Measurements from ENCODE around the gene STAT4.

STAT4 gene

DNA sequence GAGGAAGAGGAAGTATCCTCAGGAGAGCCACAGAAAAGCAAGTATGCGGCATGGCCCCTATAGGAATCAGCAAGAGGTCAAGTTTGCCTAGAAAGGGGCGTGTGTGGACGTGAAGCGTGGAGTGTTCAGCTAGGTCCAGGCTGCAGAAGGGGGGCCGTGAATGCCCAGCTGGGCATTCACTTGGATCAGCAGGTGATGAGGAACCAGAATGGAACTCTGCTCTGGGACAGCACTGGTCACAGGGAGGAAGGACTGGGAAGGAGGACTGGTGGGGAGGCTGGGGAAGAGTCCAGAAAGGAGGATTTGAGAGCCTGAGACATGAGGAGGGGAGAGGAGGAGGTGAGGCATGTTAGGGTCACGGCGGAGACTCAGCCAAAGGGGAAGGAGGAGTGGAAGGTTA, 156.6 kb downstream of the STAT4 start:
- TF ChIP-seq ZNF274 (IDR thresholded peaks at IDR 0.05; ENCODE audit: low read depth, low read length) = no peak
- no peak overlapping the region for H3K4me3 ChIP-seq (ENCODE audit: low read length)

DNA sequence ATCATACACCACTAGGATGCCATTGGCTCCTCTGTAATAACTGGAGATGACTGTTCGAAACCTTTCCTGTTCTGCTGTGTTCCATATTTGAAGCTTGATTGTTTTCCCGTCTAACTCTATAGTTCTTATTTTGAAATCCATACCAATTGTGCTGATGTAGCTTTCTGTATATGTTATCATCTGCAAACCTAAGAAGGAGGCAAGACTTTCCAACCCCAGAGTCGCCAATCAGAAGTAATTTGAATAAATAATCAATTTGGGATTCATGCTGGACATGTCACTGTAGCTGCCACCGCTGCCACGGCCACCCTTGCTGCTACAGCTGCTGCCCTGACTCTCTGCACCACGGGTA, 157.5 kb downstream of the STAT4 start:
- no peak for TF ChIP-seq ZNF274 (IDR thresholded peaks at IDR 0.05; ENCODE audit: low read depth, low read length)
- H3K4me3 ChIP-seq (ENCODE audit: low read length) = no peak overlapping the region

GRCh38 chr2:190990132-190990531, 160.7 kb downstream of the STAT4 start:
- no peak for TF ChIP-seq ZNF274 (IDR thresholded peaks at IDR 0.05; ENCODE audit: low read depth, low read length)

DNA sequence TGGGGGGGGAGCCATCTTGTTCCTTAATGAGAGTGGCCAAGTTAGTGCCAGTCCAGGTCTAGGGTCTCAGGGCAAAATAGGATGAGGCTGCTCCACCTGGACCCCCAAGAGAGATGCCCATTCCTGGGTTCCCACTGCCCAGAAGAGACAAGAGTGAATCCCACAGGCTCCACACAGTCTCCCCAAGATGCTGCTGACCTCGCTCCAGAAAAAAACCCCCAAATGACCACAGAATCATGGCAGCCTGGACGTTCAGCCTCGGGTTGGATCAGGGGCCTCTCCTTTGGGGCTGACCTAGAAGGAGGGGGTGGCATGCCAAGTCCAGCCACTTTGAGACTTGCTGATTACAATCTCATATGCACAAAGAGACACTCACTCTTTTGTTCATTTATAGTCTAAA, 161.9 kb downstream of the STAT4 start:
- no peak for TF ChIP-seq ZNF274 (IDR thresholded peaks at IDR 0.05; ENCODE audit: low read depth, low read length)
- H3K4me3 ChIP-seq (ENCODE audit: low read length) = no peak overlapping the region

More at GRCh38 chr2:190990132-190990531, 160.7 kb downstream of the STAT4 start:
- no peak overlapping the region for H3K4me3 ChIP-seq (ENCODE audit: low read length)

DNA sequence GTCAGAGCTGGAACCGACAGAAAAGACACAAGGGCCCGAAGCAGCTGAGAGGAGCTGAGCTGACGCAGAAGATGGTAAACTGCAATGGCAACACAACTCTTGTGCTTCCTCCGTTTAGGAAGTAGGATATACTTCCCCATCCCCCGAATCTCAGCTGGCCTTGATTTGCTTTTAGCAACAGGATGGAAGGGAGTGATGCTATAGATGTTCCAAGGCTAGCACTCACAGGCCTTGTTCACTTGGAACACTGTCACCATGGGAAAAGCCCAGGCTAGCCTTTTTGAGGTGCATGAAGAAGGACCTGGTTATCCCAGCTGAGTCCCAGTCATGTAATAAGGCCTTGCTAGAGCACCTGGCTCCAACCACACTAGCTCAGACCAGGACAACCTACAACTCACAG, 162.9 kb downstream of the STAT4 start:
- H3K4me3 ChIP-seq (ENCODE audit: low read length) = no peak overlapping the region
- no peak for TF ChIP-seq ZNF274 (IDR thresholded peaks at IDR 0.05; ENCODE audit: low read depth, low read length)

GRCh38 chr2:190987116-190987515, 163.7 kb downstream of the STAT4 start:
- no peak overlapping the region for H3K4me3 ChIP-seq (ENCODE audit: low read length)
- no peak for TF ChIP-seq ZNF274 (IDR thresholded peaks at IDR 0.05; ENCODE audit: low read depth, low read length)

GRCh38 chr2:190986221-190986953, 164.4 kb downstream of the STAT4 start:
- H3K4me3 ChIP-seq (ENCODE audit: low read length) = no peak overlapping the region
- no peak for TF ChIP-seq ZNF274 (IDR thresholded peaks at IDR 0.05; ENCODE audit: low read depth, low read length)

DNA sequence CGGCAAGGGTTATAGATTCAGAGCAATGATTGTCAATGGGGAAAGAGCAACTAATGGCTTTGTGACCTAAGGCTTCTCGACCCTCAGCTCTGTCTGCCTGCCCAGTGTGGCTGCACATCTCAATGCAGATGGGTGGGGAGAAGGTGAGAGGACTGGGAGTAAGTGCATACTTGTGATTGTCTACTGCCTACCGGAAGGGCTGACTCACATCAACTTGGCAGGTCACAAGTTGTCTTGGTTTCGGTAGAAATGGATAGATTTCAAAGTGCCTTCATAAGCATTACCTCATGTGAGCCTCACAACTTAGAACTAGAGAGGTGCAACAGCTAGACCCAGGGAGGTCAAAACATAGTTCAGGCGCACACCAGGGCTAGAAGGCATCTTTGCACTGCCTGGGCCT, 166.2 kb downstream of the STAT4 start:
- no peak overlapping the region for H3K4me3 ChIP-seq (ENCODE audit: low read length)
- no peak for TF ChIP-seq ZNF274 (IDR thresholded peaks at IDR 0.05; ENCODE audit: low read depth, low read length)

GRCh38 chr2:190982262-190983034, 168.3 kb downstream of the STAT4 start:
- TF ChIP-seq ZNF274 (IDR thresholded peaks at IDR 0.05; ENCODE audit: low read depth, low read length) = no peak
- H3K4me3 ChIP-seq (ENCODE audit: low read length) = no peak overlapping the region

DNA sequence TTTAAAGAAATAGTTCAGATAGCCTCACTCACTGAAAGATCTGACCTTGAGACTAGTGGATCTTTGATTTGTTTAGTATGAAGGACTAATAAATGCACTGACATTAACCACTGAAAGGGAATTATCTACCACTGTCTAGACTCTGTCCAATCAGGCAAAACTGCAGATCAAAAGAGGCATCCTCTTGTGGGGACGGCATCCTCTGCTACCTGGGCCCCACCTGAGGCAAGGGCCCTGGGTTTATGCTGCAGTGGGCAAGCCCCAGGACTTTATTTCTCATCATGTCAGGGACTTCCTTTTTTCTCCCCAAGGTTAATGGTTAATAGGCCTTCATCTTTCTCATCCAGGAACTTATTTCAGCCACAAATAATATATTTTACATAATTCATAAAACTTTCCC, 169.1 kb downstream of the STAT4 start:
- no peak overlapping the region for H3K4me3 ChIP-seq (ENCODE audit: low read length)
- no peak for TF ChIP-seq ZNF274 (IDR thresholded peaks at IDR 0.05; ENCODE audit: low read depth, low read length)

DNA sequence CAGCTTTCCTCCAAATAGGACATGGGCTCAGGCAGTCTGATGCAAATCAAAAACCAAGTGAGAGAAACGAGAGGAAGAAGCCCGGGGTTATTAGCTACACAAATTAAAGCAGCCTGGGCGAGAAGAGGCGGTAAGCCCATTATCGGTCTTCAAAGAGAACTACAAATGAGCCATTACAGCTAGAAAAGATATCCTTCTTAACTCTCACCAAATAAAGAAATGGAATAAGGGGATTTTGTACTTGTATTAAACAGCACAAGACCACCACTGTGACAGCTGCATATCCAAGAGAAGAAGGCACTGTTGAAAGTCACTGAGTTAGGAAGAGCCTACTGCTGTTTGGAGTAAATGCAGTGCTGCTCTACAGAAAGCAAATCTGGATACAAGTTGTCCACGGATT, 169.5 kb downstream of the STAT4 start:
- no peak overlapping the region for H3K4me3 ChIP-seq (ENCODE audit: low read length)
- TF ChIP-seq ZNF274 (IDR thresholded peaks at IDR 0.05; ENCODE audit: low read depth, low read length) = no peak

GRCh38 chr2:190980630-190981209, 170.1 kb downstream of the STAT4 start:
- no peak for TF ChIP-seq ZNF274 (IDR thresholded peaks at IDR 0.05; ENCODE audit: low read depth, low read length)
- no peak overlapping the region for H3K4me3 ChIP-seq (ENCODE audit: low read length)

- TF ChIP-seq ZNF274 (IDR thresholded peaks at IDR 0.05; ENCODE audit: low read depth, low read length) = no peak
- no peak overlapping the region for H3K4me3 ChIP-seq (ENCODE audit: low read length)
Measured at GRCh38 chr2:190979906-190980629, 170.7 kb downstream of the STAT4 start.

Measured in GM08714 (cell line).